Activated effector memory CD4-positive, alpha-beta T cell treated with Interleukin-2 at 50 U/mL for 16 hours (primary cell): ENCODE data around the gene COTL1.
"Not testable (repeated sequence)": the region's sequence is repeated elsewhere in the genome, so short reads cannot be mapped to it uniquely, and the experiment has no call there.

Experiments
- DNase-seq: peaks from one replicate; pipeline ENCODE4 v3.0.0-alpha.2; 2020

Gene COTL1

DNA sequence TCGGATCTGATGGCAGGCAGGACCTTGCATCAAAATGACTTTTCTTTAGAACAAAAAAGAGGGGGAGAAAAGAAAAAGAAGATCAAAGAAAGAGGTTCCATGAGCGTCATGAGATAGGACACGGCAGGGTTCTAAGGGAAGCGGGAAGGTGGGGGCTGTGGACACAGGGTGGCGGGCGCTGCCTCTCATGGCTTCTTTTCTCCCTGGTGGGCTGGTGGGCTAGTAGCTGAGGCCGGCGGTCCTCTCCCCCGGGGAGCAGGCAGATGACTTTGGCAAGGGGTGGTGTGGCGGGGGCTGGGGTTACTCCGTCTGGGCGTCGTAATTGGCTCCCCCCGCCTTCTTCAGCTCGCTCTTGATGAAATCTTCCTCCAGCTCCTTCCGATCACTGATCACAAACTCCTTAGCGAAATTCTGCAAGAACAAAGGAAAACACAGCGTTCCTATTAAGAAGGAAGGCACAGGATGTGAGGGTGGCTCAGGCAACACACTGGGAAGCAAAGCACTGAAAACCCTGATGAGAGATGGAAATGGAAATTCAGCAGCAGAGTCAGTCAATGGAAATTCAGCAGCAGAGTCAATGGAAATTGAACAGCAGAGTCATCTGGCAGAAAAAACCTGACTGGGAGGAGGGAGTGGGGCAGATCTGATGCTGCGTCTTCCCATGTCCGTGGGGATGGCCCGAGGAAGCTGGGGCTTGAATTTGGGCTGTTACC, 51.2 kb downstream of the COTL1 start:
- no peak for DNase-seq

DNA sequence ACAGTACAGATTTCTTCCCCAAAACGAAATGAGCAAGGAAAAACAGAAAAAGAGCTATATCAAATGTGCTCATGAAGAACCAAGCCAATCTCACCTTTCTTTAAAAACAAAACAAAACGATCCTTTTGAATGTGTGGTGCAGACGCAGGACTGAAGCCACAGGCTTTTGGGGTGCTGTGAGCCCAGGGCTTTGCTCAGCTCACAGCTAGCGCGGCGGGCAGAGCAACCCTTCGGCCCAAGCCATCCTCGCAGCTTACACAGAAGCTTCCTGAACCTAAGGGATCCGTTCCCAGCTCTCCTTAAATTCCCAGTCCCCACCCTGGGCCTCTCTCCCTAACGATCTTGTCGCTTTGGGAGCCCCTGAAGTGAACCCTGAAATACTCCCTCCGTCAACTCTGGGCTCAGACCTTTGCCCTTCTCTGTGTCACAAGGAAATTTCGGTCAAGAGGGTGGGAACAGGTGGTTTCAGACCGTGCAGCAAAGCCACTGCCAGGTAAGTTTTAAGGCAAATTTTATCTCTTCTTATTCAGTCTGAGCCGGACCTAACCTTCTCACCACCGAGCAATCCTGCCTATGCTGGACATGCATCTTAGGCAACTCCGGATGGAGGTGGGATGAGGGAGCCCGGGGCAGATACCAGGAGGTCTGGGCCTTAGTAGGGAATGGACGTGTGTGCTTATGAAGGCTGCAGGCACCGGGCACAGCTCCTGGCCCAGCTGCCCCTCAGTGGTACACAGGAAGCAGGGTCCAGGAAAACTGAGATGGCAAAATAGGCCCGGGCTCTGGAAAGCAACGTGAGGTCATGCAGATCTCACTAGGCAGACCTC, 52.0 kb downstream of the COTL1 start:
- DNase-seq: no peak

- DNase-seq: no peak
Observed at GRCh38 chr16:84563786-84564420, 54.0 kb downstream of the COTL1 start.

DNA sequence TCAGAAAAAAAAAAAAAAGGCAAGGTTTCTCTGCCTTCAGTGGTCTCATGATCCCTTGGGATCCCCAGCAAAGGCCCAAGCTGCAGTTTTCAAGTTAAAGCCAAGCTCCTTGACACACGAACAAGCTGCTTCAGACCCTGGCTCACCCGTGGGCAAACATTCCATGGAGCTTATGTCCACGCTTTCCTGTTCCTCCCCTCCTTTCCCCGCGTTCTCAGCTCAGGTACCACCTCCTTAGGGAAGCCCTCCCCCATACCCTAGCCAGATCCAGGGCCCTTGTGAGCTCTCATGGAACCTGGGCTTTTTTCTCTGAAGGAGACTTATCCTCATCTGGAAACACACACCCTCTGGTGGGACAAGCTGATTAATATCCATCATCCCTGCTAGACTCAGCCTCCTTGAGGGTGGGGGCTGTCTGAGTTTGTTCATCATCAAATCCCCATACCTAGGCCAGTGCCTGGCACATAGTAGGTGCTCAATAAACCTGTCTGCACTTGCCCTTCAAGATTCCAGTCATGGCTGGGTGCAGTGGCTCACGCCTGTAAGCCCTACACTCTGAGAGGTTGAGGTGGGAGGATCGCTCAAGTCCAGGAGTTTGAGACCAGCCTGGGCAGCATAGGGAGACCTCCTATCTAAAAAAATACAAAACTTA, 54.7 kb downstream of the COTL1 start:
- DNase-seq: no peak

DNA sequence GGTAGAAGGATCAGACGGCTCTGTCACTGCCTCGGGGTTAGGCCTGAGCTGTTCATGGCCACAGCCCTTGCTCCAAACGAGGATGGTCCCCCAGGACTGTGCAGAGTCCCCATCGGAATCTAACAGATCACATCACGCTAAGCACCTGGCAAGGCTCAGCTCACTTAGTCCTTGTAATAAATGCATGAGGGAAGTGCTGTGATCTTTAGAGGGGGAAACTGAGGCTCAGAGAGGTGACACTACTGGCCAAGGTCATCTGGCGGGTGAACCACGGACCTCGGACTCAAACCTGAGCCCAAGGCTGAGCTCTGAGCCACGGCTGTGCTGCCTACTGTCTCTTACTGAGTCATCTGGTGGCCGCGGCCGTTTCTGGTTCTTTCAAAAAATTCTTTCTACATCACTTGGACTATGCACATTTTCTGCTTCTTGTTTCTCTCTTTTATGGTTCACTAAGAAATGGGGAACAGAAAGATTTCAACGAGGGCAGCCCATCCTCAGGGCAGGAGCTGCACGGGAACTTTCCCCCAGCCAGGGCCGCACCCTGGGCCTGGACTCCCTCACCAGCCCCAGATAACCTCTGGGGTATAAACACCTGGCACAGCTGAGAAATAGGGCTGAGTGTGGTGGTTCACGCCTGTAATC, 55.6 kb downstream of the COTL1 start:
- DNase-seq: no peak

DNA sequence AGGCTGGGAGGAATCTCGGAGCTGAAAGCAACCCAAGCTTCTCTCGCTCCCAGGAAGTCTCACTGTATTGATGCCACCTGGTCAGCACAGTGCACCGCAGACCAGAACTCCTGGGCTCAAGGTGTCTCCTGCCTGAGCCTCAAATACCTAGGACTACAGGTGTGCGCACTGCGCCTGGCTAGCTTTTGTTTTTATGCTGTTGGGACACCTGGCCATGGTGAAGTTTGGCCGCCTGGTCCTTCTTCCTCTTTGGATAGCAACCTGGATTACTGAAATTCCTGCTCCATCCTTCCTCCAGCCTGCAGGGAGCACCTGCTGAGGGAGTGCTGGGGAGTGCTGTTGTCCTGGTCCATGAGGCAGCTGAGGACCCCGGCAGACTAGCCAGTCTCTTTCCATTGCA, 56.6 kb downstream of the COTL1 start:
- no peak for DNase-seq

- no peak for DNase-seq
Observed at GRCh38 chr16:84560269-84560668, 57.6 kb downstream of the COTL1 start.

DNA sequence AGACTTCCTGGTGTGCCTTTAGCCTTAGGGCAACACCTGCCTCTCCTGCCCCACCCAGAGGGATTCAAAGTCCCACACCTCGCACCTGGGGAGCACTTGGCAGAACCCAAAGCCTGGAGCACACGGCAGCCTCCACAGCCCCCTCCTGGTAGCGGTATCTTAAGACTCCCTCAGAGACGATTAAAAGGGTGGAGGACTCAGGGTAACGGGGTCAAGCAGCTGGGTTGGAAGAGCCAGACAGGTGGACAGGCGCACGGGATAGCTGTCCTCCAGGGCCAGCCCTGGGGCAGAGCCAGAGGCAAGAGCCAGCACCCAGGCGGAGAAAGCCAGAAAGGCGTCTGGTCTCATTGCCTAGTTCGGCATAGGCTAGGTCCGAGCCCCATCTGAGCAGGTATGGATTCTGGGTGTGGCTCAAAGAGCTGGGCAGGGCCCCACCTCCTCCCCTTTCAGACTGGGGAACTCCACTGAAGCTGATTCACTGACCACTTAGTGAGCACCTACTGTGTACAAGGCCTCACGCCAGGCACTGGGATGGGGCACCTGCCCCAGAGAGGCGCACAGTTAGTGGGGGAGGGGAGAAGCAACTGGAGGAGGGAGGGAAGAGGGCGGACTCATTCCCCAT, 58.5 kb downstream of the COTL1 start:
- no peak for DNase-seq

DNA sequence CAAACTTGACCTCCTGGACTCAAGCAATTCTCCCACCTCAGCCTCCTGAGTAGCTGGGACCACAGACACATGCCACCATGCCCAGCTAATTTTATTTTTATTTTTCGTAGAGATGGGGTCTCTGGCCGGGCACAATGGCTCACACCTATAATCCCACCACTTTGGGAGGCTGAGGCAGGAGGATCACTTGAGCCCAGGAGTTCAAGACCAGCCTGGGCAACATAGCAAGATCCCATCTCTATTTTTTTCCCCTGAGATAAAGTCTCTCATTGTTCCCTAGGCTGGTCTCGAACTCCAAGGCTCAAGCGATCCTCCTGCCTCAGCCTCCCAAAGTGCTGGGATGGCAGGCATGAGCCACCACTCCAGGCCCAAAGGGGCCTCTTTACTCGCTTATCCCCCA, 59.0 kb downstream of the COTL1 start:
- not testable (repeated sequence) for DNase-seq

GRCh38 chr16:84557504-84557903, 60.4 kb downstream of the COTL1 start:
- no peak for DNase-seq

- no peak for DNase-seq
Observed at GRCh38 chr16:84557059-84557458, 60.8 kb downstream of the COTL1 start.

GRCh38 chr16:84555418-84556196, 62.3 kb downstream of the COTL1 start:
- no peak for DNase-seq

- no peak for DNase-seq
Observed at GRCh38 chr16:84554627-84555328, 63.1 kb downstream of the COTL1 start.

DNA sequence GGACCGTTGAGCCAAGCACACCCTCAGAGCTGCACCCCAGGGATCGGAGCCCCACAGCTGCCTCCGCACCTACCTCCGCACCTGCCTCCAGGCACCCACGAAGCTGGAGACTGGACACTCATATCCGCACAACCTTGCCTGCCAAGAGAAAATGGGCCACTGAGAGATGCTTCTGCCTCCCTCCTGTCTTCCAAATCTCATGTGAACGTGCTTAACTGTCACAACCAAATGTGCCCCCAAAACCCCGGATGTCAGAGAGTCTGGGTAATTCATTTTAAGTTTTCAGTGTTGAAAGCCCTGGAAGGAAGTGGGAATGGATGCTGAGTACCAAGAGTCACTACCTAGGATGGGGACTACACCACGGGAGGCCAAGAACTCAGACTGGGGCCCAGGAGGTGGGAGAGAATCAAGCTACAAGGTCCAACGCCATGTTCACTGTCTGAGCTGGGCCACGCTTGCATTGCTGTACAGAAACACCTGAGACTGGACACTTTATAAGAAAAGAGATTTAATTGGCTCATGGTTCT, 63.9 kb downstream of the COTL1 start:
- DNase-seq: peak; percentile 37

- no peak for DNase-seq
Observed at GRCh38 chr16:84552135-84552534, 65.7 kb downstream of the COTL1 start.

- DNase-seq: no peak
Observed at GRCh38 chr16:84550096-84550495, 67.8 kb downstream of the COTL1 start.

DNA sequence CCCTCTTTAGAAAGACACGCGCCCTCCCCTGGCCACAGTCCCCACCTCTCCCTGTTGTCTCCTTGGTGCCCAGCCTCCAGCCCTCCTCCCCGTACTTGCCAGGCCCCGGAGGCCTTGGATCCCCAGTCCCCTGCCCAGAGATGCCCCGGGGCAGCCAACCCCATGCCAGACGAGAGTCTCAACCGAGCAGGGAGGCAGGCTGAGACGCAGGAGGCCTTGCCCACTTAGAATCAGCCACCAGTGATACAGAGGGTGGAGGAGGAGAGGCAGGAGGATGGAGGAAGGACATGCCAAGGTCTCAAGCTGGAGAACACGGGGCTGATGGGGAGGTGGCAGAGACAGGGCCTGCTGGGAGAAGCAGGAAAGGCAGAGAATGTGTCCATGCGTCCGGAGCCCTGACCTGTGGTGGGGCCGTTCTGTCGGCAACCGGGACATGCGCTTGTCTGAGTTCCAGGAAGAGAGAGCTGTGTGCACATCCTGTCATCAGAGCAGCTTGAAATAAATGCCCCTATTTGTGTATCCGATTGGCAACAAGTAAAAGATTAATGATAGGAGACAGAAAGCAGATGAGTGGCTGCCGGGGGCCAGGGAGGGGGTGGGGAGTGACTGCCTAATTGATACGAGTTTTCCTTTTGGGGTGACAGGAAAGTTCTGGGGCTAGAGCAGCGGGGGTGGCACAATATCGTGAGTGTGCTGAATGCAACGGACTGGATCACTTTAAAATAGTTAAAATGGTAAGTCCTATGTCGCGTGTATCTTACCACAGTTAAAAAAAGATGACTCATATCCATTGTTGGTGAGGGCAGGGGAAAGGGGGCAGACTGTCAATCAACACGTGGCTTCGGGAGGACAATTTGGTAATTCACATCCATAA, 68.7 kb downstream of the COTL1 start:
- DNase-seq: peak; percentile 45

- DNase-seq: no peak
Observed at GRCh38 chr16:84548508-84548907, 69.4 kb downstream of the COTL1 start.

DNA sequence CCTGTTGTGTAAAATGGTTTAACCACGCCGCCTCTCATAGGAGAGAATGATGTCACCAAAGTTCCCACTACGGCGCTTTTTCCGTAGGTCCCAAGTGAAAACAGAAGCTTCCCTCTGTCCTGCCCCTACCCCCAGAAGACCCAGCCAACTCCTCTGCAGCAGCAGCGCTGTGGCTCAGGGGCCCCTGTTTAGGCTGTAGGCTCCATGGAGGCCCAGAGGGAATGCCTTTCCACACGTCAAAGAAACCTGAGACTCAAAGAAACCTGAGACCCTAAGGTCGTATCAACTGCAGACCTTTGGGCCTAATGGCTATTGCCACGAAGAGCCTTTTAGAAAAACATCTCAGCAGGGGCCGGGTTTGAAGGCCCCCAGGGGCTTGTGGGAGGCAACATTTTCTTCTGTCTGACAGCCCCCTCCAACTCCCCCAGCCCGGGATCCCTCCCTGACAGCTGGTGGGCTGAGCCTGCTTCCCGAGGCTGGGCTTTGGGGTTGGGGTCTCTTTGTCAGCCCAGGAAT, 70.3 kb downstream of the COTL1 start:
- no peak for DNase-seq
